Memory B cell (primary cell): Measurements from ENCODE around the gene CHKA.

Experiments
- ATAC-seq: fragments of 150-1000 bp; cut with Tn5 transposase; 2 replicates; pipeline ENCODE4 v1.10.0; 2021; ENCODE audit warnings: low read depth, mild to moderate bottlenecking, moderate library complexity
- DNase-seq, 2 donors: peaks; one replicate each; pipeline ENCODE4 v3.0.0; 2022; ENCODE audit warnings: low spot score in 2 of 2
- H3K27ac Mint-ChIP-seq: one replicate; pipeline ENCODE4 v1.8.0; 2022; ENCODE audit warnings: mild to moderate bottlenecking, moderate library complexity, mixed read lengths
- H3K27me3 Mint-ChIP-seq: one replicate; pipeline ENCODE4 v1.8.0; 2022; ENCODE audit warnings: mixed read lengths
- H3K36me3 Mint-ChIP-seq: one replicate; pipeline ENCODE4 v1.8.0; 2022; ENCODE audit warnings: mild to moderate bottlenecking, mixed read lengths
- H3K4me1 Mint-ChIP-seq: one replicate; pipeline ENCODE4 v1.8.0; 2022; ENCODE audit warnings: mixed read lengths
- H3K4me3 Mint-ChIP-seq: one replicate; pipeline ENCODE4 v1.8.0; 2022; ENCODE audit warnings: mild to moderate bottlenecking, moderate library complexity, mixed read lengths
- H3K9me3 Mint-ChIP-seq: one replicate; pipeline ENCODE4 v1.8.0; 2022; ENCODE audit warnings: mixed read lengths

Gene CHKA

GRCh38 chr11:68012843-68013610, 108.2 kb downstream of the CHKA start:
- H3K27ac Mint-ChIP-seq = no peak overlapping the region
- DNase-seq = no peak
- ATAC-seq = no peak
- H3K9me3 Mint-ChIP-seq = no peaks in the 10 kb centered on the region
- H3K36me3 Mint-ChIP-seq = no peaks in the 10 kb centered on the region
- no peak overlapping the region for H3K4me3 Mint-ChIP-seq
- no peaks in the 10 kb centered on the region for H3K27me3 Mint-ChIP-seq
- peaks cover 20% of the 10 kb centered on the region for H3K4me1 Mint-ChIP-seq

GRCh38 chr11:68012044-68012842, 108.9 kb downstream of the CHKA start:
- no peak for ATAC-seq
- DNase-seq = no peak
- Mint-ChIP-seq H3K9me3 (no peaks in the 10 kb centered on the region), H3K4me3 (no peak overlapping the region), H3K27me3 (no peaks in the 10 kb centered on the region), H3K27ac (no peak overlapping the region), H3K4me1 (peaks cover 20% of the 10 kb centered on the region), H3K36me3 (no peaks in the 10 kb centered on the region)

GRCh38 chr11:68011051-68011943, 109.9 kb downstream of the CHKA start:
- ATAC-seq = no peak
- no peak for DNase-seq
- no peak overlapping the region for H3K27ac Mint-ChIP-seq

GRCh38 chr11:68010090-68011041, 110.8 kb downstream of the CHKA start, which contains the start of gene ALDH3B1:
Gene ALDH3B1 (plus strand): TSS chr11:68010327. CDS start chr11:68015298, 4,971 bp downstream.
- ATAC-seq = peak; percentile 56
- H3K4me3 Mint-ChIP-seq = peak within 1 kb of the TSS; percentile 63
- DNase-seq = peak in 1 of 2 donors; percentile 33

More at GRCh38 chr11:68011051-68011943, 109.9 kb downstream of the CHKA start:
- no peaks in the 10 kb centered on the region for H3K27me3 Mint-ChIP-seq
- H3K36me3 Mint-ChIP-seq = no peaks in the 10 kb centered on the region
- no peaks in the 10 kb centered on the region for H3K9me3 Mint-ChIP-seq
- H3K4me1 Mint-ChIP-seq = peaks cover 23% of the 10 kb centered on the region
- peak overlapping the region; percentile 50 for H3K4me3 Mint-ChIP-seq

GRCh38 chr11:68009391-68010089, 111.6 kb downstream of the CHKA start:
- peak; percentile 41 for ATAC-seq
- Mint-ChIP-seq H3K36me3 (no peaks in the 10 kb centered on the region), H3K27me3 (no peaks in the 10 kb centered on the region), H3K9me3 (no peaks in the 10 kb centered on the region), H3K4me3 (peak overlapping the region; percentile 63), H3K27ac (peak overlapping the region; percentile 71), H3K4me1 (peaks cover 31% of the 10 kb centered on the region)
- no peak for DNase-seq

More at GRCh38 chr11:68010090-68011041, 110.8 kb downstream of the CHKA start, which contains the start of gene ALDH3B1:
- Mint-ChIP-seq H3K4me1 (peaks cover 26% of the 10 kb centered on the region), H3K27ac (peak within 1 kb of the TSS; percentile 71), H3K27me3 (no peaks in the 10 kb centered on the region), H3K36me3 (no peaks in the 10 kb centered on the region), H3K9me3 (no peaks in the 10 kb centered on the region)

- Mint-ChIP-seq H3K4me1 (peaks cover 33% of the 10 kb centered on the region), H3K4me3 (peak overlapping the region; percentile 39), H3K27ac (peak overlapping the region; percentile 71), H3K9me3 (no peaks in the 10 kb centered on the region), H3K36me3 (no peaks in the 10 kb centered on the region), H3K27me3 (no peaks in the 10 kb centered on the region)
- ATAC-seq (peak; percentile 63), DNase-seq (peak in 1 of 2 donors; percentile 35)
Observed at GRCh38 chr11:68008381-68009337, 112.5 kb downstream of the CHKA start.

GRCh38 chr11:68007498-68008380, 113.4 kb downstream of the CHKA start:
- no peaks in the 10 kb centered on the region for H3K9me3 Mint-ChIP-seq
- no peaks in the 10 kb centered on the region for H3K36me3 Mint-ChIP-seq
- no peak overlapping the region for H3K27ac Mint-ChIP-seq

GRCh38 chr11:68006606-68007166, 114.5 kb downstream of the CHKA start:
- ATAC-seq (no peak), DNase-seq (no peak)
- Mint-ChIP-seq H3K27ac (no peak overlapping the region), H3K9me3 (no peaks in the 10 kb centered on the region), H3K36me3 (peaks cover 2% of the 10 kb centered on the region), H3K27me3 (no peaks in the 10 kb centered on the region), H3K4me3 (no peak overlapping the region), H3K4me1 (peaks cover 44% of the 10 kb centered on the region)

More at GRCh38 chr11:68007498-68008380, 113.4 kb downstream of the CHKA start:
- DNase-seq = no peak
- no peak for ATAC-seq
- Mint-ChIP-seq H3K4me1 (peaks cover 36% of the 10 kb centered on the region), H3K27me3 (no peaks in the 10 kb centered on the region), H3K4me3 (no peak overlapping the region)

- no peaks in the 10 kb centered on the region for H3K9me3 Mint-ChIP-seq
- no peak for ATAC-seq
- H3K27ac Mint-ChIP-seq = peak overlapping the region; percentile 84
- H3K4me1 Mint-ChIP-seq = peaks cover 37% of the 10 kb centered on the region
- peak overlapping the region; percentile 97 for H3K4me3 Mint-ChIP-seq
- no peak for DNase-seq
- H3K27me3 Mint-ChIP-seq = no peaks in the 10 kb centered on the region
- H3K36me3 Mint-ChIP-seq = peaks cover 2% of the 10 kb centered on the region
Observed at GRCh38 chr11:68004551-68005335, 116.4 kb downstream of the CHKA start.
